ENCODE results near the gene RELB.

RELB gene

DNA sequence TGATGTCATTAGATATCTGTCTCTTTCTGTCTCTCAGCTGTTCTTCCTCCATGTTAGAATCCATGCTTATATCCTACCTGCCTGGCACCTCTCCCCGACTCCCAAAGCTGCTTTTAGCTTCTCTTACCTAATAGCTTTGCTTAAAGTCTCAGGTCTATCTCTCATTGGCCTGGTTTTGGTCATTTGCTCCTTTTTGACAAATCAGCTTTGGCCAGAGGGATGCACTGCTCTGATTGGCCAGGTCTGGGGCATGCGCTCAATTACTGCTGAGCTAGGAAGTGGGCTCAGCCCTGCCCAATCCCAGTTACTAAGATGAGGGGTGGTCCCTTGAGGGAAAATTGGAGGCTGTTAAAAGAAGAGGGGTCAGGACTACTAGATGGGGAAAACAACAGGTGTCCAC lies 26.1 kb downstream of the RELB start:
- no peaks in the 10 kb centered on the region for H3K9me2 ChIP-seq (replicated peaks; ENCODE audit: insufficient read depth, low read length)
- H4K20me1 ChIP-seq (ENCODE audit: low read depth, low read length) = no peaks in the 10 kb centered on the region
- no peak overlapping the region for H3K27ac ChIP-seq (ENCODE audit: low read depth, low read length)
- no peaks in the 10 kb centered on the region for H3K9me3 ChIP-seq (ENCODE audit: insufficient read depth, low read length)
- H3K4me2 ChIP-seq (ENCODE audit: low read depth, low read length, poor library complexity, severe bottlenecking) = no peak overlapping the region
- H3K4me3 ChIP-seq (ENCODE audit: insufficient read depth, low read length, poor library complexity, severe bottlenecking) = no peak overlapping the region
- H3K27me3 ChIP-seq (ENCODE audit: low read length) = no peaks in the 10 kb centered on the region
- H3K9ac ChIP-seq (ENCODE audit: low read length) = no peak overlapping the region
- peaks cover 5% of the 10 kb centered on the region; the same call in 1 of the 2 replicates for H3F3A ChIP-seq (ENCODE audit: insufficient read depth)
- no peak for TF ChIP-seq EZH2phosphoT487 (conservative IDR thresholded peaks at IDR 0.05; ENCODE audit: low read length)
- TF ChIP-seq, protein P1, sequence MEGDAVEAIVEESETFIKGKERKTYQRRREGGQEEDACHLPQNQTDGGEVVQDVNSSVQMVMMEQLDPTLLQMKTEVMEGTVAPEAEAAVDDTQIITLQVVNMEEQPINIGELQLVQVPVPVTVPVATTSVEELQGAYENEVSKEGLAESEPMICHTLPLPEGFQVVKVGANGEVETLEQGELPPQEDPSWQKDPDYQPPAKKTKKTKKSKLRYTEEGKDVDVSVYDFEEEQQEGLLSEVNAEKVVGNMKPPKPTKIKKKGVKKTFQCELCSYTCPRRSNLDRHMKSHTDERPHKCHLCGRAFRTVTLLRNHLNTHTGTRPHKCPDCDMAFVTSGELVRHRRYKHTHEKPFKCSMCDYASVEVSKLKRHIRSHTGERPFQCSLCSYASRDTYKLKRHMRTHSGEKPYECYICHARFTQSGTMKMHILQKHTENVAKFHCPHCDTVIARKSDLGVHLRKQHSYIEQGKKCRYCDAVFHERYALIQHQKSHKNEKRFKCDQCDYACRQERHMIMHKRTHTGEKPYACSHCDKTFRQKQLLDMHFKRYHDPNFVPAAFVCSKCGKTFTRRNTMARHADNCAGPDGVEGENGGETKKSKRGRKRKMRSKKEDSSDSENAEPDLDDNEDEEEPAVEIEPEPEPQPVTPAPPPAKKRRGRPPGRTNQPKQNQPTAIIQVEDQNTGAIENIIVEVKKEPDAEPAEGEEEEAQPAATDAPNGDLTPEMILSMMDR (IDR thresholded peaks at IDR 0.05; ENCODE audit: insufficient read depth, low read length, poor library complexity, severe bottlenecking) = no peak
- H3K79me2 ChIP-seq (ENCODE audit: insufficient read depth, low read length) = no peaks in the 10 kb centered on the region
- no peak overlapping the region for H2AFZ ChIP-seq (ENCODE audit: low read depth, low read length, severe bottlenecking)
- H3K36me3 ChIP-seq (ENCODE audit: low read length) = peaks cover 14% of the 10 kb centered on the region

- Histone ChIP-seq H3K9ac (ENCODE audit: low read length) (no peak overlapping the region), H3K9me2 (replicated peaks; ENCODE audit: insufficient read depth, low read length) (no peaks in the 10 kb centered on the region), H4K20me1 (ENCODE audit: low read depth, low read length) (no peaks in the 10 kb centered on the region), H3K4me3 (ENCODE audit: insufficient read depth, low read length, poor library complexity, severe bottlenecking) (no peak overlapping the region), H3K79me2 (ENCODE audit: insufficient read depth, low read length) (0 out of 2 replicates have a peak, but pooled peaks cover 3% of the 10 kb centered on the region), H3K9me3 (ENCODE audit: insufficient read depth, low read length) (no peaks in the 10 kb centered on the region), H3K36me3 (ENCODE audit: low read length) (peaks cover 17% of the 10 kb centered on the region), H3K27ac (ENCODE audit: low read depth, low read length) (no peak overlapping the region), H3K4me2 (ENCODE audit: low read depth, low read length, poor library complexity, severe bottlenecking) (no peak overlapping the region), H3F3A (ENCODE audit: insufficient read depth) (peaks cover 5% of the 10 kb centered on the region; the same call in 1 of the 2 replicates), H3K27me3 (ENCODE audit: low read length) (no peaks in the 10 kb centered on the region), H2AFZ (ENCODE audit: low read depth, low read length, severe bottlenecking) (no peak overlapping the region)
- no peak for TF ChIP-seq EZH2phosphoT487 (conservative IDR thresholded peaks at IDR 0.05; ENCODE audit: low read length)
- TF ChIP-seq, protein P1 (IDR thresholded peaks at IDR 0.05; ENCODE audit: insufficient read depth, low read length, poor library complexity, severe bottlenecking) = no peak
Observed at GRCh38 chr19:45030825-45031224, 29.6 kb downstream of the RELB start.

DNA sequence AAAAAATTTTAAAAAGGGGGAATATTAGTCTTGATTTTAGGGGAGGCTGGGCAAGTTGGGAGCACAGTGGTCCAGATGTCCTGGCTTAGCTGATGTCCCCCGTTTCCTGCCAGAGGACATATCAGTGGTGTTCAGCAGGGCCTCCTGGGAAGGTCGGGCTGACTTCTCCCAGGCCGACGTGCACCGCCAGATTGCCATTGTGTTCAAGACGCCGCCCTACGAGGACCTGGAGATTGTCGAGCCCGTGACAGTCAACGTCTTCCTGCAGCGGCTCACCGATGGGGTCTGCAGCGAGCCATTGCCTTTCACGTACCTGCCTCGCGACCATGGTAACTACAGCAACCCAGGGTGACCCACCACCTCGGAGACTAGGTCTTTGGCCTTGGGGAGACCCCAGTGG lies 31.2 kb downstream of the RELB start:
- Histone ChIP-seq H3K9me2 (replicated peaks; ENCODE audit: insufficient read depth, low read length) (no peaks in the 10 kb centered on the region), H2AFZ (ENCODE audit: low read depth, low read length, severe bottlenecking) (no peak overlapping the region), H3K4me3 (ENCODE audit: insufficient read depth, low read length, poor library complexity, severe bottlenecking) (no peak overlapping the region), H3F3A (ENCODE audit: insufficient read depth) (peaks cover 13% of the 10 kb centered on the region), H3K36me3 (ENCODE audit: low read length) (peaks cover 16% of the 10 kb centered on the region), H3K4me2 (ENCODE audit: low read depth, low read length, poor library complexity, severe bottlenecking) (no peak overlapping the region), H3K79me2 (ENCODE audit: insufficient read depth, low read length) (0 out of 2 replicates have a peak, but pooled peaks cover 3% of the 10 kb centered on the region), H3K9me3 (ENCODE audit: insufficient read depth, low read length) (no peaks in the 10 kb centered on the region), H3K27ac (ENCODE audit: low read depth, low read length) (no peak overlapping the region), H4K20me1 (ENCODE audit: low read depth, low read length) (no peaks in the 10 kb centered on the region), H3K9ac (ENCODE audit: low read length) (no peak overlapping the region), H3K27me3 (ENCODE audit: low read length) (no peaks in the 10 kb centered on the region)
- TF ChIP-seq, protein P1 (IDR thresholded peaks at IDR 0.05; ENCODE audit: insufficient read depth, low read length, poor library complexity, severe bottlenecking) = no peak
- no peak for TF ChIP-seq EZH2phosphoT487 (conservative IDR thresholded peaks at IDR 0.05; ENCODE audit: low read length)
